GM19467 (cell line): ENCODE results near the gene CRYGB.
A peak's percentile ranks its signal among the peaks of the same experiment; 100 is the strongest.

Experiments used
- ATAC-seq: cut with Tn5 transposase; IDR thresholded peaks from one replicate; pipeline ENCODE4 v1.9.1; 2021; ENCODE audit warnings: mild to moderate bottlenecking, moderate library complexity; ENCODE audit not compliant: unreplicated experiment

The CRYGB gene

GRCh38 chr2:208146006-208146405 lies at the start of gene CRYGB:
TSS of gene CRYGB (minus strand) at chr2:208146158. CDS start at chr2:208146120, 38 bp downstream.
- ATAC-seq = no peak

GRCh38 chr2:208195531-208195930 lies 49.6 kb upstream of the CRYGB start:
- ATAC-seq = no peak

GRCh38 chr2:208192611-208193236 lies 46.8 kb upstream of the CRYGB start:
- no peak for ATAC-seq

- ATAC-seq = no peak
Observed at GRCh38 chr2:208189810-208190503, 44.0 kb upstream of the CRYGB start, which contains the start of gene C2orf80. TSS of gene C2orf80 (minus strand) at chr2:208190030. CDS start at chr2:208186986, 3,044 bp downstream.

- no peak for ATAC-seq
Observed at GRCh38 chr2:208189069-208189809, 43.3 kb upstream of the CRYGB start.

GRCh38 chr2:208186893-208187292 lies 40.9 kb upstream of the CRYGB start:
- ATAC-seq = no peak

- ATAC-seq = no peak
Observed at GRCh38 chr2:208186465-208186864, 40.5 kb upstream of the CRYGB start.

GRCh38 chr2:208183972-208184705 lies 38.2 kb upstream of the CRYGB start:
- no peak for ATAC-seq

GRCh38 chr2:208183526-208183925 lies 37.6 kb upstream of the CRYGB start:
- no peak for ATAC-seq

- no peak for ATAC-seq
Observed at GRCh38 chr2:208182835-208183234, 36.9 kb upstream of the CRYGB start.

- ATAC-seq = no peak
Observed at GRCh38 chr2:208179028-208179609, 33.2 kb upstream of the CRYGB start.

GRCh38 chr2:208175840-208176153 lies 29.8 kb upstream of the CRYGB start:
- no peak for ATAC-seq

- ATAC-seq = peak; percentile 99
Observed at GRCh38 chr2:208175069-208175839, 29.3 kb upstream of the CRYGB start.

- ATAC-seq = no peak
Observed at GRCh38 chr2:208174144-208174543, 28.2 kb upstream of the CRYGB start.

- ATAC-seq = no peak
Observed at GRCh38 chr2:208172125-208172524, 26.2 kb upstream of the CRYGB start.

GRCh38 chr2:208164951-208165755 lies 19.2 kb upstream of the CRYGB start:
- no peak for ATAC-seq

- no peak for ATAC-seq
Observed at GRCh38 chr2:208163489-208163888, 17.5 kb upstream of the CRYGB start, which contains the start of gene CRYGA. TSS of gene CRYGA (minus strand) at chr2:208163589. CDS start at chr2:208163556, 33 bp downstream.

- ATAC-seq = no peak
Observed at GRCh38 chr2:208156439-208156838, 10.5 kb upstream of the CRYGB start.

GRCh38 chr2:208153156-208153555 lies 7.2 kb upstream of the CRYGB start:
- no peak for ATAC-seq
